Tibial nerve (tissue), 4 donors: Measurements from ENCODE around the gene CYP2A7.

Source experiments
- EP300 ChIP-seq, 2 donors: sonication (generic); formaldehyde crosslinking; IDR thresholded peaks; one replicate each; pipeline ENCODE4 v1.6.1; 2017; ENCODE audit warnings: antibody characterized with exemption in 2 of 2, mild to moderate bottlenecking in 1 of 2
- POLR2A ChIP-seq, 2 donors: fragments of 450-650 bp; IDR thresholded peaks; one replicate each; pipeline ENCODE4 v1.6.1; 2017; ENCODE audit warnings: antibody characterized with exemption in 2 of 2, mild to moderate bottlenecking in 2 of 2, moderate library complexity in 2 of 2
- TF ChIP-seq, protein P1 (sequence below), 5 experiments: fragments of 200-600 bp in 3 of 5; fragments of 450-650 bp in 2 of 5; sonication (generic) in 3 of 5; IDR thresholded peaks; one replicate each; pipeline ENCODE4 v1.5.1; 2016 to 2019; ENCODE audit warnings: antibody characterized with exemption in 5 of 5, mild to moderate bottlenecking in 3 of 5, moderate library complexity in 2 of 5

DNA sequence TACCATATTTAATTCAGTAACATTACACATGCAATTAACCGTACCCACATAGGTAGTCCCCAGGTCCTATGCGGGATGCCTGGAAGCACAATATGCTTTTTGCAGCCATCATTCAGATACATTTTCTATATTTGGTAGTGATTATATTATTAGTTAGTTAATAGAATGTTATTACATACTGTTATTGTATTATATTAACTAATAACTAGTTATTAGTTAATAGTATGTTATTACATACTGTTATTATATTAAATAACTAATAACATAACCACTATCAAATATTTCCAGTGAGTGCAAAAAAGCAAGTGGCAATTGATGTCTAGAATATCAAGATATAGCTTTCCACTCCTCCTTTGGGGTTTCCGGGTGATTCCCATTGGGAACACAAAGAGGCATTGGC is 45.5 kb upstream of the CYP2A7 start:
- TF ChIP-seq, protein P1, sequence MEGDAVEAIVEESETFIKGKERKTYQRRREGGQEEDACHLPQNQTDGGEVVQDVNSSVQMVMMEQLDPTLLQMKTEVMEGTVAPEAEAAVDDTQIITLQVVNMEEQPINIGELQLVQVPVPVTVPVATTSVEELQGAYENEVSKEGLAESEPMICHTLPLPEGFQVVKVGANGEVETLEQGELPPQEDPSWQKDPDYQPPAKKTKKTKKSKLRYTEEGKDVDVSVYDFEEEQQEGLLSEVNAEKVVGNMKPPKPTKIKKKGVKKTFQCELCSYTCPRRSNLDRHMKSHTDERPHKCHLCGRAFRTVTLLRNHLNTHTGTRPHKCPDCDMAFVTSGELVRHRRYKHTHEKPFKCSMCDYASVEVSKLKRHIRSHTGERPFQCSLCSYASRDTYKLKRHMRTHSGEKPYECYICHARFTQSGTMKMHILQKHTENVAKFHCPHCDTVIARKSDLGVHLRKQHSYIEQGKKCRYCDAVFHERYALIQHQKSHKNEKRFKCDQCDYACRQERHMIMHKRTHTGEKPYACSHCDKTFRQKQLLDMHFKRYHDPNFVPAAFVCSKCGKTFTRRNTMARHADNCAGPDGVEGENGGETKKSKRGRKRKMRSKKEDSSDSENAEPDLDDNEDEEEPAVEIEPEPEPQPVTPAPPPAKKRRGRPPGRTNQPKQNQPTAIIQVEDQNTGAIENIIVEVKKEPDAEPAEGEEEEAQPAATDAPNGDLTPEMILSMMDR (IDR thresholded peaks at IDR 0.05): no peak
- TF ChIP-seq POLR2A (IDR thresholded peaks at IDR 0.05) (no peak), EP300 (IDR thresholded peaks at IDR 0.05) (no peak)
